ENCODE results near the gene HHAT. TPM values are rescaled to one million over a fixed set of nuclear protein-coding genes. Genes with fewer than 3 reads are reported as not detected.

The HHAT gene
- total and polyA plus RNA-seq, 2 of the 4 experiments (the other 2 are of a cell fraction), result 1.7 to 2.5 TPM

GRCh38 chr1:210438928-210439841, 110.5 kb downstream of the HHAT start:
- Histone ChIP-seq H3K4ac (ENCODE audit: low read depth, low read length) (peak overlapping the region; percentile 99), H2BK20ac (ENCODE audit: low read depth, low read length) (peak overlapping the region; percentile 99), H3K27me3 (ENCODE audit: control insufficient read depth, insufficient read depth, low read length) (no peaks in the 10 kb centered on the region), H4K91ac (ENCODE audit: insufficient read depth, low read depth, low read length) (peak overlapping the region; percentile 91), H3K18ac (ENCODE audit: low read depth, low read length) (peak overlapping the region; percentile 98), H3K9ac (ENCODE audit: low read depth, low read length) (peak overlapping the region; percentile 56; the same call in 1 of the 2 replicates), H2BK5ac (ENCODE audit: low read depth, low read length, poor library complexity, severe bottlenecking) (peak overlapping the region; percentile 96), H4K20me1 (ENCODE audit: insufficient read depth, low read length) (no peaks in the 10 kb centered on the region), H3K4me3 (ENCODE audit: insufficient read depth, low read depth, low read length) (no peak overlapping the region), H3K4me1 (ENCODE audit: control insufficient read depth, insufficient read depth, low read length) (peaks cover 20% of the 10 kb centered on the region), H3K9me3 (ENCODE audit: control insufficient read depth, insufficient read depth, low read length) (no peaks in the 10 kb centered on the region), H3K9me1 (ENCODE audit: insufficient read depth, low read length) (peaks cover 14% of the 10 kb centered on the region), H2AFZ (replicated peaks; ENCODE audit: low read length, poor library complexity) (no peak overlapping the region), H3K79me1 (ENCODE audit: low read depth in 1 of 2, low read length in 2 of 2) (peaks cover 0 to 8% of the 10 kb centered on the region in 2 experiments; a peak in 2 of 4 replicates), H2BK120ac (ENCODE audit: low read depth, low read length) (peak overlapping the region; percentile 99), H2AK5ac (ENCODE audit: low read depth, low read length) (peak overlapping the region; percentile 89), H3K4me2 (ENCODE audit: low read depth, low read length) (peak overlapping the region; percentile 60), H3K27ac (ENCODE audit: insufficient read depth, low read length) (peak overlapping the region; percentile 93), H4K5ac (ENCODE audit: low read depth, low read length) (peak overlapping the region; percentile 89), H3K56ac (ENCODE audit: extremely low read depth, insufficient read depth, low read length) (peak overlapping the region; percentile 98), H4K8ac (ENCODE audit: low read depth in 2 of 2, low read length in 2 of 2) (peak overlapping the region; percentile 93 to 95), H3K36me3 (ENCODE audit: control insufficient read depth, insufficient read depth, low read length) (no peaks in the 10 kb centered on the region), H2AK9ac (replicated peaks; ENCODE audit: low read depth, low read length, poor library complexity) (no peak overlapping the region), H2BK15ac (ENCODE audit: low read depth, low read length) (peak overlapping the region; percentile 100), H3K14ac (replicated peaks; ENCODE audit: low read depth, low read length) (peak overlapping the region; percentile 88), H3K23ac (ENCODE audit: low read depth, low read length) (peak overlapping the region; percentile 97)
- no TSS peak for BruUV-seq (replicated peaks)
- peak; percentile 89 for ATAC-seq (ENCODE audit: low read depth)
- in situ Hi-C loops (cut with MboI; ENCODE audit: low sequenced_read_pairs), result no loop called here
- intact Hi-C loops (cut with micrococcal nuclease), result loop anchor here (2.0 kb wide), 2 partner anchors 32 to 820 kb away; partner anchors contain the start of gene RCOR3
- ChIA-PET CTCF (interaction anchor here (0.6 to 2.2 kb wide), 4 partner anchors 9 to 695 kb away, joined by 3 to 9 read pairs (median 4); partner anchors contain the start of gene KCNH1), POLR2A (ENCODE audit: unreplicated experiment) (interaction anchor here (1.0 kb wide), 1 partner anchor 819 kb away, joined by 4 read pairs; no protein-coding TSS in a partner anchor)
- DNase-seq, result peak; percentile 98
- dilution Hi-C loops (cut with HindIII; ENCODE audit: low sequenced_read_pairs, unreplicated experiment), result no loop called here
- 80% methylated on average over 1 of the region's 7 CpGs; no CpG with 5 or more reads in 1 of the 2 experiments for WGBS, 2 experiments (ENCODE audit: extremely low coverage in 2 of 2, insufficient read length in 1 of 2)
- TF ChIP-seq FOS (IDR thresholded peaks at IDR 0.05; ENCODE audit: low read depth, low read length) (peak; percentile 70), SMC3 (IDR thresholded peaks at IDR 0.05; ENCODE audit: low read depth, low read length) (no peak), RAD21 (IDR thresholded peaks at IDR 0.05; ENCODE audit: low read length) (no peak), RFX5 (IDR thresholded peaks at IDR 0.05; ENCODE audit: low read depth, low read length) (no peak), MAZ (IDR thresholded peaks at IDR 0.05; ENCODE audit: borderline replicate concordance, low read depth, low read length) (peak; percentile 71; the same call in 1 of the 2 replicates), BHLHE40 (IDR thresholded peaks at IDR 0.05; ENCODE audit: low read depth, low read length) (peak; percentile 49; the same call in 1 of the 2 replicates), ELK1 (IDR thresholded peaks at IDR 0.05; ENCODE audit: borderline replicate concordance, low read depth, low read length) (no peak), CTCF (conservative IDR thresholded peaks at IDR 0.05; ENCODE audit: low read depth, low read length) (no peak), USF2 (IDR thresholded peaks at IDR 0.05; ENCODE audit: low read depth, low read length) (peak; percentile 86), RCOR1 (IDR thresholded peaks at IDR 0.05; ENCODE audit: insufficient replicate concordance, low read length) (no peak), POLR2A (IDR thresholded peaks at IDR 0.05; ENCODE audit: low read depth, low read length) (no peak), NFE2L2 (IDR thresholded peaks at IDR 0.05; ENCODE audit: low read depth, low read length) (no peak), MAFK (IDR thresholded peaks at IDR 0.05; ENCODE audit: low read depth, low read length) (no peak)
